Measurements from ENCODE around the gene TESK2.
"Not testable (repeated sequence)": the region's sequence is repeated elsewhere in the genome, so short reads cannot be mapped to it uniquely, and the experiment has no call there.

Gene TESK2

GRCh38 chr1:45414746-45415145 lies 76.2 kb downstream of the TESK2 start:
- DNase-seq (ENCODE audit: low read depth in 4 of 4, low spot score in 1 of 4): no peak

DNA sequence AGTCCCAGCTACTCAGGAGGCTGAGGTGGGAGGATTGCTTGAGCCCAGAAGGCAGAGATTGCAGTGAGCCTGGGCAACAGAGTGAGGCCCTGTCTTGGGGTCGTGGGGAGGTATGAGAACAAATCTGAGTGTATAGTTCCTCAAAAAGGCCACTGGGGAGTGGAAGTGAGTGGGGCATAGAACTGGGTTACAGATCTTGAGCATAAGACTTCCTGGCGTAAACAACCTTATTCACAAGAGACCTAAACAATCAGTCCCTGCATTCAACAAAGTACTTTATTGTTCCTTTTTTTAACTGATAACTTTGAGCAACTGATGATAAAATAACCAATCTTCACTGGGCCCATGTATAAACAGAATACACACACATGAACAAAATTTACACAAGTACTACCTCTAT lies 78.1 kb downstream of the TESK2 start:
- no peak for DNase-seq (ENCODE audit: low read depth in 4 of 4, low spot score in 1 of 4)

DNA sequence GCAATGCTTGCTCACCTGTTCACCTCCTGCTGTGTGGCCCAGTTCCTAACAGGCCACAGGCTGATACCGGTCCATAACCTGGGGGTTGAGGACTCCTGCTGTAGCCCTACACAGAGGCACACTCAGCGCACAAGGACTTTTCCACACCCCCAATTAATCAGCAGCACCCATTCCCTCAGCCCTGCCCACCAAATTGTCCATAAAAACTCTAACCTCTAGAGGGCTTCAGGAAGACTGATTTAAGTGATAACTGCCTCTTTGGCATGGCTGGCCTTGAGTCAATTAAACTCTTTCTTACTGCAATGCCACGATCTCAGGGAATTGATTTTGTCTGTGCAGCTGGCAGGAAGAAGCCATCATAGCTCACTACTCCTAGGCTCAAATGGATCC lies 79.5 kb downstream of the TESK2 start:
- DNase-seq (ENCODE audit: low read depth in 4 of 4, low spot score in 1 of 4): no peak

- no peak for DNase-seq (ENCODE audit: low read depth in 4 of 4, low spot score in 1 of 4)
Observed at GRCh38 chr1:45410850-45411509, 80.0 kb downstream of the TESK2 start.

DNA sequence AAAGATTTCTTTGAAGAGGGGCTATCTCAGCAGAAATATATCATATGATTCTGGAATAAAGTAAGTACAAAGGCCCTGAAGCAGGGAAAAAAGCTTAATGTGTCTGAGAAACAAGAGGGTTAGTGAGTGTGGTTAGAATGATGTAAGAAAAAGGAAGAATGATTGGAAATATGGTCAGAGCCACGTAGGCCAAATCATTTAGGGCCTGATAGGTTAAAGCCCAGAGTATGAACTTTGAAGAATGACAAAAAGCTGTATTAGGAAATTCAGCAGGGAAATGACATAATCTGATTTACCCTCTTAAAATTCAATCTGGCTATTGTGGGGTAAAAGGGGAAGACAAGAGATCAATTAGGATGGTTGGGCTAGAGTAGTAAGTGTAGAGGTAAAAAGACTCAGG lies 81.7 kb downstream of the TESK2 start:
- no peak for DNase-seq (ENCODE audit: low read depth in 4 of 4, low spot score in 1 of 4)

DNA sequence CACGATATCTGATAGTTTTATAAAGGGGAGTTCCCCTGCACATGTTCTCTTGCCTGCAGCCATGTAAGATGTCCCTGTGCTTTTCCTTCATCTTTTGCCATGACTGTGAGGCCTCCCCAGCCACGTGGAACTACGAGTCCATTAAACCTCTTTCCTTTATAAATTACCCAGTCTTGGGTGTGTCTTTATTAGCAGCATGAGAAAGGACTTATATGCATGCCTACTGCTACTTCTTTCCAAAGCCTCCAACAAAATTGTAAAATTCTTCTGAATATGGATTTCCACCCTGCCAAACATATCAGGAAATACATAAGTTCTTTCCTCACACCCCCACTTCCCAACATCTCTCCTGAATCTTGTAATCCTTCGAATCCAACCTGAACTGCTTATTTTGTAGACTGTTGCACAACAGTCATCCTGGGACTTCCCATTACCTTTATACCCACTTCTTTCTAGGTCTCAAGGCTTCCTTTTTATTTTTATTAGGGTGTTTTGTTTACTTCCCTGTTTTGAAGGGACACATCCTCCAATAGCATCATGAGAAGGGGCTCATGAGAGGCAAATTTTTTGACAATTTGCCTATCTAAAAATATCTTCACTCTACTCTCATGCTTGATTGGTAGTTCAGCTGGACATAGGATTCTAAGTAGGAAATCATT lies 83.2 kb downstream of the TESK2 start:
- no peak for DNase-seq (ENCODE audit: low read depth in 4 of 4, low spot score in 1 of 4)

DNA sequence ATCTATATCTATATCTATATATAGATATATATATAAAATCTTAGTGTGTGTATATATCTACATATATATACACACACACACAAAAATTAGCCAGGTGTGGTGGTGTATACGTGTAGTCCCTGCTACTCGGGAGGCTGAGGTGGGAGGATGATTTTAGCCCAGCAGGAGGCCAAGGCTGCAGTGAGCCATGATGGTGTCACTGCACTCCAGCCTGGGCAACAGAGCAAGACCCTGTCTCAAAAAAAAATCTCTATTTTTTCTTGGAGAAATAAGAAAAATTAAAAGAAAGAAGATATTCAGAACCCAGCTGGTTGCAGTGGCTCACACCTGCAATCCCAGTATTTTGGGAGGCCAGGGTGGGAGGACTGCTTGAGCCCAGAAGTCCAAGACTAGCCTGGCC lies 85.3 kb downstream of the TESK2 start:
- DNase-seq (ENCODE audit: low read depth in 4 of 4, low spot score in 1 of 4): no peak

GRCh38 chr1:45403718-45404117 lies 87.2 kb downstream of the TESK2 start:
- DNase-seq (ENCODE audit: low read depth in 4 of 4, low spot score in 1 of 4): no peak

- no peak for DNase-seq (ENCODE audit: low read depth in 4 of 4, low spot score in 1 of 4)
Observed at GRCh38 chr1:45403298-45403697, 87.7 kb downstream of the TESK2 start.

- no peak for DNase-seq (ENCODE audit: low read depth in 4 of 4, low spot score in 1 of 4)
Observed at GRCh38 chr1:45401524-45401923, 89.4 kb downstream of the TESK2 start.

DNA sequence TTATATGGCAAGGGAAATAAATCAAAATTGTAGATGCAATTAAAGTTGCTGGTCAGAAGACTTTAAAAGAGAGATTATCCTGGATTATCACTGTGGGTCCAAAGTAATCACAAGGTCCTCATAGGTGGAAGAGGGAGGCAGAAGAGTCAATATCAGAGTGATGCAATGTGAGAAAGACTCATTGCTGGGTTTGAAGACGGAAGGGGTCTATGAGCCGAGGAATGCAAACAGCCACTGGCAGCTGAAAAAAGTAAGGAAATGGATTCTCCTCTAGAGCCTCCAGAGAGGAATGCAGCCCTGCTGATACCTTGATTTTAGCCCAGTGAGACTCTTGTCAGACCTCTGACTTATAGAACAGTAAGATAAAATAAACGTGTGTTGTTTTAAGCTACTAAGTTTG lies 90.9 kb downstream of the TESK2 start:
- DNase-seq (ENCODE audit: low read depth in 4 of 4, low spot score in 1 of 4): no peak

GRCh38 chr1:45397285-45397684 lies 93.7 kb downstream of the TESK2 start:
- no peak for DNase-seq (ENCODE audit: low read depth in 4 of 4, low spot score in 1 of 4)

- no peak for DNase-seq (ENCODE audit: low read depth in 4 of 4, low spot score in 1 of 4)
Observed at GRCh38 chr1:45395582-45395981, 95.4 kb downstream of the TESK2 start.

DNA sequence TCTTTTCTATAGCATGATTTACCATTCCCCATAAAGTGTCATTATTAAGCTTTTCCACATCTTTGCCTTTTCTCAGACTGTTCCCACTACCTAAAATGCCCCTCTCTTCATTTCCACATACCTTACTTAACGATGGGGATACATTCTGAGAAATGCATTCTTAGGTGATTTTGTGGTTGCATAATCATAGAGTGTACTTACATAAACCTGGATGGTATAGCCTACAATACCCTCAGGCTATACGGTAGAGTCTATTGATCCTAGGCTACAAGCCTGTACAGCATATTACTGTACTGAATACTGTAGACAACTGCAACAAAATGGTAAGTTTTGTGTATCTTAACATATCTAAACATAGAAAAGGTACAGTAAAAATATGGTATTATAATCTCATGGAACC lies 95.9 kb downstream of the TESK2 start:
- DNase-seq (ENCODE audit: low read depth in 4 of 4, low spot score in 1 of 4): no peak

- DNase-seq (ENCODE audit: low read depth in 4 of 4, low spot score in 1 of 4): no peak
Observed at GRCh38 chr1:45394342-45394741, 96.6 kb downstream of the TESK2 start.

- DNase-seq (ENCODE audit: low read depth in 4 of 4, low spot score in 1 of 4): peak in 1 of 4 experiments; percentile 1
Observed at GRCh38 chr1:45393718-45394302, 97.2 kb downstream of the TESK2 start.

- DNase-seq (ENCODE audit: low read depth in 4 of 4, low spot score in 1 of 4): no peak
Observed at GRCh38 chr1:45386219-45386618, 104.7 kb downstream of the TESK2 start.

DNA sequence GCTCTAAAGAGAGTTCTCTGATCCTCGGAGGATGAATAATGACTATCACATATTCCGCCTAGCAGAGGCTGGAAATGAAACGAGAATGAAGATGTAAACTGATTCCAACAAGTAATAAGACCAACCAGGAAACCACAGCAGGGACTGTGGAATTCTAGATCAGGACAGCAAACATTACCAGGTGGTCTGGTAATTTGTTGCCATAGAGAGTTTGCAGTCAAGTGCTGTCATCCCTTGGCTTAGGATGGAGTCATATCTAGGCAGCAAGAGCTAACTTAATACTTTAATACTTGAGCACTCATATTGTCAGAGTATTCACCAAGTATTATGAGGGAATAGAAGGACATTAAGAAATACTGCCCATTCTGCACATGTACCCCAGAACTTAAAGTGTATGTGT lies 105.7 kb downstream of the TESK2 start:
- no peak for DNase-seq (ENCODE audit: low read depth in 4 of 4, low spot score in 1 of 4)

DNA sequence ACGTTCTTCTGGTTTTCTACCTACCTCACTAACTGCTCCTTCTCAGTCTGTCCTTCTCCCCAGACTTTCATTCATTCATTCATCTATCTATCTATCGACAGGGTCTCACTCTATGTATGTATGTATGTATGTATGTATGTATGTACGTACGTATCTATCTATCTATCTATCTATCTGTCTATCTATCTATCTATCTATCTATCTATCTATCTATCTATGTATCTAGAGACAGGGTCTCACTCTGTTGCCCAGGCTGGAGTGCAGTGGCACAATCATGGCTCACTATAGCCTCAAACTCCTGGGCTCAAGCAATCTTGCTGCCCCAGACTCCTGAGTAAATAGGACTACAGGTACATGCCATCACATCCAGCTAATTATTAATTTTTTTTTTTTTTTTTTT lies 106.8 kb downstream of the TESK2 start:
- DNase-seq (ENCODE audit: low read depth in 4 of 4, low spot score in 1 of 4): not testable (repeated sequence)

GRCh38 chr1:45383191-45383590 lies 107.8 kb downstream of the TESK2 start:
- DNase-seq (ENCODE audit: low read depth in 4 of 4, low spot score in 1 of 4): no peak

- no peak for DNase-seq (ENCODE audit: low read depth in 4 of 4, low spot score in 1 of 4)
Observed at GRCh38 chr1:45381243-45381642, 109.7 kb downstream of the TESK2 start.

- DNase-seq (ENCODE audit: low read depth in 4 of 4, low spot score in 1 of 4): no peak
Observed at GRCh38 chr1:45380730-45381129, 110.2 kb downstream of the TESK2 start.

- DNase-seq (ENCODE audit: low read depth in 4 of 4, low spot score in 1 of 4): no peak
Observed at GRCh38 chr1:45380125-45380524, 110.8 kb downstream of the TESK2 start.

Data from stimulated activated CD4-positive, alpha-beta T cell treated with anti-CD3 and anti-CD28 coated beads, Interleukin-1b, Interleukin-23, amount 100 ng/mL, for 24 hours (primary cell).